Neural cell (in vitro differentiated cells): ENCODE measurements around the gene PRMT3. TPM values are rescaled to one million over a fixed set of nuclear protein-coding genes. Genes with fewer than 3 reads are reported as not detected.

Source experiments
- polyA plus RNA-seq: library from polyadenylated mRNA; depleted of rRNA; stranded (reverse); fragments of >200 nt; gene quantifications from 2 replicates; pipeline ENCODE4 v1.2.3, GENCODE V29; 2014

Gene PRMT3
- polyA plus RNA-seq, 1 donor from 2014 or later: 16.5 TPM

Other genes starting within 250 kb of the PRMT3 start
- gene DBX1, start 227.2 kb upstream of the PRMT3 start, polyA plus RNA-seq: not detected in 2 replicates
- 0.46 TPM in 1 of 2 replicates, not detected in the other for gene HTATIP2, start 24.0 kb upstream of the PRMT3 start, polyA plus RNA-seq
- not detected in 2 replicates for gene SLC6A5, start 211.9 kb downstream of the PRMT3 start, polyA plus RNA-seq